GM18870 (cell line): ENCODE results near the gene ORM1.
"Not testable (repeated sequence)": the region's sequence is repeated elsewhere in the genome, so short reads cannot be mapped to it uniquely, and the experiment has no call there.

ENCODE experiments used
- ATAC-seq: cut with Tn5 transposase; IDR thresholded peaks from one replicate; pipeline ENCODE4 v1.9.1; 2021; ENCODE audit warnings: moderate library complexity; ENCODE audit not compliant: unreplicated experiment

ORM1 gene

DNA sequence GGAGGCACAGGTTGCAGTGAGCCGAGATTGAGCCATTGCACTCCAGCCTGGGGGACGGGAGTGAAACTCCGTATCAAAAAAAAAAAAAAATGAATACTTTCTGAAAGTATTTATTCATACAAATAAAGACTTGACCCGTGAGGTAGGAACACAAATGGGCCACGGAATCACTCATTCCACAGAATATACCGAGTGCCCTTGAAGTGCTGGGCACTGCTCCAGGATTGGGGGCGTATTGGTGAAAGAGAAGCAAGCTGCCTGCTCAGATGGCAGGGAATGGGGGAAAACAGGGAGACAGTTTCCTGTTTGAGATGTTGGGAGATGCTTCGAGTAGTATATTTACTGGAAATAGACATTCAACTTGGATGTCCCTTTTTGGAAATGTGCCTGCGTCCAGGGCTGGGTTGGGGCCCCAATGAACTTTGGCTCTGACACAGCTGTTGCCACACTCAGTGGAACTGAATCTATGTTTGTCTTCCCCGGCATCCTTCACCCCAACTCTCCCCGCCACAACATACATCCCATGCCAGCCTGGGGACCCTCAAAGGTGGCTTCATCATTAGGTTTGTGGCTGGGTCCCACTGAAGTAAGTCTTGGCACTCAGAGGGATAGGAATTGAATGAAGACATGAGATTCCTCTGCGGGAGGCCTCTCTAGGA is 609 bp upstream of the ORM1 start:
- not testable (repeated sequence) for ATAC-seq

DNA sequence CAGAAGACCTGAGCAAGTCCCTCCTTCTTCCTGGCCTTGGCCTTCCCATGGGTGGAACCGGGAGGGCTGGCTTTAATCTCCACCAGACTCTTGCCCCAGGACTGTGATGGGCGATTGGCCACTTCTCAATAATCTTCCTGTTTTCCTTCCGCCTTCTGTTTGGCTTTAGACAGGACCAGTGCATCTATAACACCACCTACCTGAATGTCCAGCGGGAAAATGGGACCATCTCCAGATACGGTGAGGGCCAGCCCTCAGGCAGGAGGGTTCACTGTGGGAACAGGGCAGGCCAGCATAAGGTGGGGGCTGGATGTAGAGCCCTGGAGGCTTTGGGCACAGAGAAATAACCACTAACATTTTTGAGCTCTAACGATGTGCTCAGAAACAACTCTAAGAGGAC is 951 bp downstream of the ORM1 start:
- not testable (repeated sequence) for ATAC-seq

DNA sequence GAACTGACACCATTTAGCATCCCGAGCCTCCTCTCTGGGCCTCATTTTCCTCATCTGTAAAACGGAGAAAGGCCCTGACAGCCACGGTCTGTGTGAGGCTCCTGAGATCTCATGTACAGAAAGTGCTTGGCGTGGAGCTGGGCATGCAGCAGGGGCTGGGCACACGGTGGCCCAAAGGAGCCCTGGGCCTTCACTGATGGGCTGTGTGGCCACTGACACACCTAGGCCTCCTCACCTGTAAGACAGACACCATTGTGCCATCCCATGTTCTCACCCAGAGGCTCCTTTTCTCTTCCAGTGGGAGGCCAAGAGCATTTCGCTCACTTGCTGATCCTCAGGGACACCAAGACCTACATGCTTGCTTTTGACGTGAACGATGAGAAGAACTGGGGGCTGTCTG is 1.6 kb downstream of the ORM1 start:
- ATAC-seq = no peak

DNA sequence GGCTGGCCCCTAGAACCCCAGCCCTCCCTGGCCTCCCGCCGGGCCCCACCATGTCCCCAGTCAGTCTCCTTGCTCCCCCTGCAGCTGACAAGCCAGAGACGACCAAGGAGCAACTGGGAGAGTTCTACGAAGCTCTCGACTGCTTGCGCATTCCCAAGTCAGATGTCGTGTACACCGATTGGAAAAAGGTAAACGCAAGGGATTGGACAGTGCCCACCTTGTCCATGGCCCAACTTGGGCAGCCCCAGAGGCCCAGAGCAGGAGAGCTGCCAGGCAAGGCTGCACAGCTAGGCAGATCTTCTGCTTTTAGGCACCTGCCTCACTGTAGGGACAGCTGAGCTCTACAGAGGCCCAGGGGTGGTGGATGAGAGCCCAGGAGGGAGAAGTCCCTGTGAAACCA is 2.1 kb downstream of the ORM1 start:
- ATAC-seq = not testable (repeated sequence)

DNA sequence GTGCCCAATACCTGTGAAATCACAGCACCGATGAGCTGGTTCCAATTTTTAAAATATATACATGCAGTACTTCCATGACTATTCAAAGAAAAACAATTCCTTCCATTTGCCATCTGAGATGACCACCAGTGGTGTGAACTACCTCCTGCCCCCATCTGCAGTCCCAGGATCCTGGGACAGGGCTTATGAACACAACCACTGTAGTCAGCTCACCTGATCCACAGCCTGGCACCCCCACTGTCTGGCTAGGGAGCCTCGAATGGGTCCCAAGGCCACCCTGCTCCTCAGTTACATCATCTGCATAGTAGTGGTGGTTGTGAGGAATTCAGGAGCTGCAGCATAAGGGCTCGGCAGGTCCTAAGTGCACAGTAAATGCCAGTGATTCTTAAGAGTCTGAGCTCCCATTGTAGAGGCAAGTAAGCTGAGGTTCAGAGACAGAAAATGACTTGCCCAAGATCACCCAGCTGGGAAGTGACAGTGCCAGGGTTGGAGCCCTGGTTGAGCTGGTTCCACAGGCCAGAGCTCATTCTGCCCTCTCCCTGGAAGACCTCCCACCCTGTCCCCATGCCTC is 2.9 kb downstream of the ORM1 start:
- ATAC-seq = not testable (repeated sequence)

DNA sequence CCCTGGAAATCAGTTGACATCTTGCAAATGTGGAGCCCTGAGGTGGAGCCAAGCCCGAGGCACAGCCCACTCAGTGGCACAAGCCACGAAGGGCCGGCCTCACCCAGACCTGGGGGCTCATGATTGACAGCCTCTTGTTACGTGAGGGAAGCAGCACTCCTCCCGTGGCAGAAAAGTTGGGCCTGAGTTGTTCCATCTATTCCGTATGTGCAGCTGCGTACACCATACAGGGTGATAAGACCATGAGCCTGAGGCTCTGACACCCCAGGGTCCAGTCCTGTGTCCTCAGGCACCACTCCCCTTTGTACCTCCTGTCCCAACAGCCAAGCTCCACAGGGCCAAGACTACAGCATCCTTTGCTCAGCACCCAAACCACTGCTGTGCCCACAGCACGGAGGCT is 4.9 kb downstream of the ORM1 start:
- ATAC-seq = no peak

DNA sequence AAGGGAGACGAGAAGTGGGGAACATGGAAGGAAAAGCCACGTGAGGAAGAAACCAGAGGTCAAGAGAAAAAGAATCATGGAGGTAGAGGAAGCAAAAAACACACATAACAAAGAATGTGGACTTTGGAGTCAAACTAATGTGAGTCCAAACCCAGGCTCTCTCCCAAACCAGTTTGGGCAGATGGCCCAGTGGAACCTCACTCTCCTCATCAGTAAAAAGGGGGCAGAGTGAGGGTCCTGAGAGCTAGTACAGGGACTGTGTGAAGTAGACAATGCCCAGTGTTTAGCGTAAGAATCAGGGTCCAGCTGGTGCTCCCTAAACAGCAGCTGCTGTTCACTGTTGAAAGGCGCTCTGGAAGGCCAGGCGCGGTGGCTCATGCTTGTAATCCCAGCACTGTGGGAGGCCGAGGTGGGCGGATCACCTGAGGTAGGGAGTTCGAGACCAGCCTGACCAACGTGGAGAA is 5.5 kb downstream of the ORM1 start:
- ATAC-seq = not testable (repeated sequence)

DNA sequence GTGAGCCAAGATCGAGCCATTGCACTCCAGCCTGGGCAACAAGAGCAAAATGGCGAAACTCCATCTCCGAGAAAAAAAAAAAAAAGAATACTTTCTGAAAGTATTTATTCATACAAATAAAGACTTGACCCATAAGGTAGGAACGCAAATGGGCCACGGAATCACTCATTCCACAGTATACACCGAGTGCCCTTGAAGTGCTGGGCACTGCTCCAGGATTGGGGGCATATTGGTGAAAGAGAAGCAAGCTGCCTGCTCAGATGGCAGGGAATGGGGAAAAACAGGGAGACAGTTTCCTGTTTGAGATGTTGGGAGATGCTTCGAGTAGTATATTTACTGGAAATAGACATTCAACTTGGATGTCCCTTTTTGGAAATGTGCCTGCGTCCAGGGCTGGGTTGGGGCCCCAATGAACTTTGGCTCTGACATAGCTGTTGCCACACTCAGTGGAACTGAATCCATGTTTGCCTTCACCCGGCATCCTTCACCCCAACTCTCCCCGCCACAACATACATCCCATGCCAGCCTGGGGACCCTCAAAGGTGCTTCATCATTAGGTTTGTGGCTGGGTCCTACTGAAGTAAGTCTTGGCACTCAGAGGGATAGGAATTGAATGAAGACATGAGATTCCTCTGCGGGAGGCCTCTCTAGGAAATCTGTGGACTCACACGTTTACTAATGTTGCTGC is 6.2 kb downstream of the ORM1 start:
- ATAC-seq = not testable (repeated sequence)

DNA sequence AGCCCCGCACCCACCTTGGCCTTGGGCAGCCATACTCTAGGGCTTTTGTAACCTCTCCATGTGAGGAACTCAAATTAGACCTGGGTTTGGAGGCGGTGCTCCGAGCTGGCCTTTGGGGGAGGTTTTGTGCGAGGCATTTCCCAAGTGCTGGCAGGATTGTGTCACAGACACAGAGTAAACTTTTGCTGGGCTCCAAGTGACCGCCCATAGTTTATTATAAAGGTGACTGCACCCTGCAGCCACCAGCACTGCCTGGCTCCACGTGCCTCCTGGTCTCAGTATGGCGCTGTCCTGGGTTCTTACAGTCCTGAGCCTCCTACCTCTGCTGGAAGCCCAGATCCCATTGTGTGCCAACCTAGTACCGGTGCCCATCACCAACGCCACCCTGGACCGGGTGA is 6.7 kb downstream of the ORM1 start, which contains the start of gene ORM2:
ORM2 (plus strand) TSS at position 245 of the 398 bp plus-strand sequence; CDS start at position 281, 36 bp downstream.
- ATAC-seq = not testable (repeated sequence)

DNA sequence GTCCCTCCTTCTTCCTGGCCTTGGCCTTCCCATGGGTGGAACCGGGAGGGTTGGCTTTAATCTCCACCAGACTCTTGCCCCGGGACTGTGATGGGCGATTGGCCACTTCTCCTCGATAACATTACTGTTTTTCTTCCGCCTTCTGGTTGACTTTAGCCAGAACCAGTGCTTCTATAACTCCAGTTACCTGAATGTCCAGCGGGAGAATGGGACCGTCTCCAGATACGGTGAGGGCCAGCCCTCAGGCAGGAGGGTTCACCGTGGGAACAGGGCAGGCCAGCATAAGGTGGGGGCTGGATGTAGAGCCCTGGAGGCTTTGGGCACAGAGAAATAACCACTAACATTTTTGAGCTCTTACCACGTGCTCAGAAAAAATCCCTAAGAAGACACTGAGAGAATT is 7.7 kb downstream of the ORM1 start:
- ATAC-seq = no peak

DNA sequence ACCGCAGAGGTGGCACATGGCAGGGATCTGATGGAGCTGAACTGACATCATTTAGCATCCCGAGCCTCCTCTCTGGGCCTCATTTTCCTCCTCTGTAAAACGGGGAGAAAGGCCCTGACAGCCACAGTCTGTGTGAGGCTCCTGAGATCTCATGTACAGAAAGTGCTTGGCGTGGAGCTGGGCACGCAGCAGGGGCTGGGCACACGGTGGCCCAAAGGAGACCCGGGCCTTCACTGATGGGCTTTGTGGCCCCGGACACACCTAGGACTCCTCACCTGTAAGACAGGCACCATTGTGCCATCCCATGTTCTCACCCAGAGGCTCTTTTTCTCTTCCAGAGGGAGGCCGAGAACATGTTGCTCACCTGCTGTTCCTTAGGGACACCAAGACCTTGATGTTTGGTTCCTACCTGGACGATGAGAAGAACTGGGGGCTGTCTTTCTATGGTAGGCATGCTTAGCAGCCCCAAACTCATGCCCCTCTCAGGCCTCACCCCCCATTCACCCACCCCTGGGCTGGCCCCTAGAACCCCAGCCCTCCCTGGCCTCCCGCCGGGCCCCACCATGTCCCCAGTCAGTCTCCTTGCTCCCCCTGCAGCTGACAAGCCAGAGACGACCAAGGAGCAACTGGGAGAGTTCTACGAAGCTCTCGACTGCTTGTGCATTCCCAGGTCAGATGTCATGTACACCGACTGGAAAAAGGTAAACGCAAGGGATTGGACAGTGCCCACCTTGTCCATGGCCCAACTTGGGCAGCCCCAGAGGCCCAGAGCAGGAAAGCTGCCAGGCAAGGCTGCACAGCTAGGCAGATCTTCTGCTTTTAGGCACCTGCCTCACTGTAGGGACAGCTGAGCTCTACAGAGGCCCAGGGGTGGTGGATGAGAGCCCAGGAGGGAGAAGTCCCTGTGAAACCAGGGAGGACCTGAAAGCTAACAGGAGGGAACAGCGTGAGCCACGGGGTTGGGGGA is 8.6 kb downstream of the ORM1 start:
- ATAC-seq = not testable (repeated sequence)

DNA sequence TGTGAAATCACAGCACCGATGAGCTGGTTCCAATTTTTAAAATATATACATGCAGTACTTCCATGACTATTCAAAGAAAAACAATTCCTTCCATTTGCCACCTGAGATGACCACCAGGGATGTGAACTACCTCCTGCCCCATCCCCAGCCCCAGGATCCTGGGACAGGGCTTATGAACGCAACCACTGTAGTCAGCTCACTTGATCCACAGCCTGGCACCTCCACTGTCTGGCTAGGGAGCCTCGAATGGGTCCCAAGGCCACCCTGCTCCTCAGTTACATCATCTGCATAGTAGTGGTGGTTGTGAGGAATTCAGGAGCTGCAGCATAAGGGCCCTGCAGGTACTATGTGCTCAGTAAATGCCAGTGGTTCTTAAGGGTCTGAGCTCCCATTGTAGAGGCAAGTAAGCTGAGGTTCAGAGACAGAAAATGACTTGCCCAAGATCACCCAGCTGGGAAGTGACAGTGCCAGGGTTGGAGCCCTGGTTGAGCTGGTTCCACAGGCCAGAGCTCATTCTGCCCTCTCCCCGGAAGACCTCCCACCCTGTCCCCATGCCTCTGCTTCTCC is 9.7 kb downstream of the ORM1 start:
- not testable (repeated sequence) for ATAC-seq

DNA sequence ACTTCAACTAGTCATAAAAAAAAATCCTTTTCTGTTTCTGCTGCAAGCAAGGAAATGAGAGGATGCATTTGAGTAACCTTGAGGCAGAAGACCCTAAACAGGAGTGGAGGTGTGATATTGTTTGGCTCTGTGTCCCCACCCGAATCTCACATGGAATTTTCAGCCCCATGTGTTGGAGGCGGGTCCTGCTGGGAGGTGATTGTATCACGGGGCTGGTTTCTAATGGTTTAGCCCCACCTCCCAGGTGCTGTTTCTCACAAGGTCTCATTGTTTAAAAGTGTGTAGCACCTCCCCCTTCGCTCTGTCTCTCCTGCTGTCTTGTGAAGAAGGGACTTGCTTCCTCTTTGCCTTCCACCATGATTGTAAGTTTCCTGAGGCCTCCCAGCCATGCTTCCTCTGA is 10.8 kb downstream of the ORM1 start:
- ATAC-seq = not testable (repeated sequence)

DNA sequence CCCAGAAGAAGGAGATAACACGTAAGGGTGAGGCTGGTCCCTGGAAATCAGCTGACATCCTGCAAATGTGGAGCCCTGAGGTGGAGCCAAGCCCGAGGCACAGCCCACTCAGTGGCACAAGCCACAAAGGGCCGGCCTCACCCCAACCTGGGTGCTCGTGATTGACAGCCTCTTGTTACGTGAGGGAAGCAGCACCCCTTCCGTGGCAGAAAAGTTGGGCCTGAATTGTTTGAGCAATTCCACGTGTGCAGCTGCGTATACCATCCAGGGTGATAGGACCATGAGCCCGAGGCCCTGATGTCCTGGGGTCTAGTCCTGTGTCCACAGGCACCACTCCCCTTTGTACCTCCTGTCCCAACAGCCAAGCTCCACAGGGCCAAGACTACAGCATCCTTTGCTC is 11.6 kb downstream of the ORM1 start:
- ATAC-seq = no peak

DNA sequence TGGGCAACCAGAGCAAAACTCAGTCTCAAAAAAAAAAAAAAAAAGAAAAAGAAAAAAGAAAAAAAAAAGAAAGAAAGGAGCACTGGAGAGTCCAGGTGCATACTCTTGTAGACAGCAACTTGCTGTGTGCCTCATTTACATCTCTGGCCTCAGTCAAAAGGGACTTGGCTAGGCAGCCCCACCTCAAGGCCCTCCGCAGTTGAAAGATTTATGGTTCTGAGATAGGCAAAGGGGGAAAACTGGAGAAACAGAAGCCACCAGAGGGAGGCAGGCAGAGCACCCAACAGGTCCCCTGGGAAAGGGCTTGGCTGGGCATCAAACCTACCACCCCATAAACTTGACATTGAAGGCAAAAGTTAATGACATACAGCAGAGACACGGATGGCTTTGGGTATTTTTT is 12.8 kb downstream of the ORM1 start:
- no peak for ATAC-seq

DNA sequence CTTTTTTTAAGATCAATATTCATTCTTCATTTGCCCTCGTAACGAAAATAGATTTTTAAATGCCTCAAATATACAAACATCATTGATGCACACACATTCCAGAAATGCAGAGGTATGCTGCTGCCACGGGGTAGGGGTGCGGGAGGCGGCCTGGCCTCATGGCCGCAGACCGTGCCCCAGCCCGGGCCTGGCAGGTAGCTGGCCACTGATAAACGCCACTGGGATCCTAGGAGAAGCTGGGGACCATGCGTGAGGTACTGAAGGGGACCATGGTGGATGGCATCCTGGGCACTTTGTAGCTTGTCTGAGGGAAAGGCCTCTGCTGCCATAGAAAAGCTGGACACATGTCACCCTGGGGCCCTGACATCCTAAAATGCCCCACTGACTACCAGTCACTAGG is 13.3 kb downstream of the ORM1 start:
- no peak for ATAC-seq

DNA sequence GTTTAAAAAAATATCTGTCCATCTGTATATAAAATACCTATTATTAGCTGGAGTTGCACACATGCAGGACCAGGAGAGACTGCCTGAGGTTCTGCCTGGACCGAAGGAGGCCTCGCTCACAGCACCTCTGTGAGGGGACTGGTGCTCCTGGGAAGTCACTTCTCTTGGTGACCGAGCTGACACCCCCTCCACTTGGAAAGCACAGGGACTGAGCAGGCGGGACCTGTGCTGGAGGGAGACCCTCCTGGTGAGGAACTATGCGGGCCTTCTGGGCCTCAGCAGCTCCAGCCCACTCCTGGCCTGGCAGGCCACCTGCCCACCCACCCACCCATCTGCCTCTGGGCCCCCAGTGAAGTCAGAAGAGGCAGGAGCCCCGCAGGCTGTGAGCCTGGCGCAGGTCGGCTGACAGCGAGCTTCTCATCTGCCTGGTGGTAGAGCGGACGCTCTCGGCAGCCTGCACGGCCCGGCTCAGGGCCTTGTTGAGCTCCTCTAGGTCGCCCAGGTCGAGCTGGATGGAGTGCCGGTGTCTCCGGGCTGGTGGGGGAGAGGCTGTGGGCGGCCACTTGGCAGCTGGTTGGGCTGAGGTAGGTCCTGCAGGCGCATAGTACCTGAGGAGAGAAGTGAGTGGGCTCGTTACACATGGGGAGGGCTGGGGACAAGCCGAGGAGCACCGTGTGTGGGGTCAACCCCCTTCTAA is 13.9 kb downstream of the ORM1 start:
- ATAC-seq = no peak

DNA sequence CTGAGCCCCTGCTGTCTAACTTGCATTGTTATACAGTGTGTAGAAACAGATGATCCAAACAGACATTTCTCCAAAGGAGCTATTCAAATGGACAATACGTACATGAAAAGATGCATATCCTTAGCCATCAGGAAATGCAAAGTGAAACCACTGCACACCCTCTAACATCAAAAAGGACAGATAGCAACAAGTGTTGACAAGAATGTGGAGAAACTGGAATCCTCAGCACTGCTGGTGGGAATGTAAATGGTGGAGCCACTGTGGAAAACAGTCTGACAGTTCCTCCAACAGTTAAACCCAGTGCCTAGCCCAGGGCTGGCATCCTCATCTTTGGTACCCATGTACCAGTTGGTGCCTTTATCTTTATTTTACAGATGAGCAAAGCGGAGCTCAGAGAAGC is 15.3 kb downstream of the ORM1 start:
- no peak for ATAC-seq

DNA sequence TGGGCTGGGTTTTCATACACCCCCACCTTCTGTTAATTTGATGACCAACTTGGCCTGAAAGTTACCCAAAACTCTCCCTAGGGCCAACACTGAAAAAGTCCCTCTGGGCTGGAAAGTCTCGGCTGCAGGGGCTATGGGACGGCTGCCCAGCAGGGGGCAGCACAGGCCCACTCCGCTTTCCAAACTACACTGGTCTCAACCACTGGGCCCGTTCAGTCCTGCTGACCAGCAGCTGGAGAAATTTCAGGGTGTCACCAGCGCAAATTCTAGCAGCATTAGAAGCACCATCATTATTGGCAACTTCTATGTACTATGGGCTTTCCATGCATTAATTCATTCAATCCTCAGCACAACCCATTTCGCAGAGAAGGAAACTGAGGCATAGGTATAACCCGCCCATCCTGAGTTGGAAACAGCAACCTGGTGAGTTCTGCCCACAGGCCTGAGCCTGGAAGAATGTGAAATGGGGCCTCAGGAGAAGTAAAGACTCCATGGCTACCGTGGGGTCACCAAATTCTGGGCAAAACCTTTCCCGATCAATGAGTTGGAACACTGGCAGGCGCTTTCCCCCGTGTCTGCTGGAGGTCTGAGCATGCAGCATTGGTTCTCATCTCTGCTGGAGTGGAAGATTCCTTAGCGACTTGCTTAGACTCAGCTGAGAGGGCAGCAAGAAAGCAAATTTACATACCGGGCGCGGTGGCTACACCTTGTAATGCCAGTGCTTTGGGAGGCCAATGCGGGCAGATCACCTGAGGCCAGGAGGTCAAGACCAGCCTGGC is 16.4 kb downstream of the ORM1 start:
- no peak for ATAC-seq
